Astrocyte (in vitro differentiated cells and primary cell): ENCODE results near the gene TKTL1.

Source experiments
- EZH2 ChIP-seq: IDR thresholded peaks from 2 replicates; pipeline ENCODE4 v1.6.1; 2012; ENCODE audit warnings: mild to moderate bottlenecking, low read length, inconsistent platforms; ENCODE audit not compliant: insufficient read depth
- TF ChIP-seq, protein P1 (sequence below): IDR thresholded peaks from 2 replicates; pipeline ENCODE4 v1.5.1; 2011; ENCODE audit warnings: low read depth, mild to moderate bottlenecking, inconsistent platforms, low read length, moderate library complexity; ENCODE audit not compliant: insufficient read depth

DNA sequence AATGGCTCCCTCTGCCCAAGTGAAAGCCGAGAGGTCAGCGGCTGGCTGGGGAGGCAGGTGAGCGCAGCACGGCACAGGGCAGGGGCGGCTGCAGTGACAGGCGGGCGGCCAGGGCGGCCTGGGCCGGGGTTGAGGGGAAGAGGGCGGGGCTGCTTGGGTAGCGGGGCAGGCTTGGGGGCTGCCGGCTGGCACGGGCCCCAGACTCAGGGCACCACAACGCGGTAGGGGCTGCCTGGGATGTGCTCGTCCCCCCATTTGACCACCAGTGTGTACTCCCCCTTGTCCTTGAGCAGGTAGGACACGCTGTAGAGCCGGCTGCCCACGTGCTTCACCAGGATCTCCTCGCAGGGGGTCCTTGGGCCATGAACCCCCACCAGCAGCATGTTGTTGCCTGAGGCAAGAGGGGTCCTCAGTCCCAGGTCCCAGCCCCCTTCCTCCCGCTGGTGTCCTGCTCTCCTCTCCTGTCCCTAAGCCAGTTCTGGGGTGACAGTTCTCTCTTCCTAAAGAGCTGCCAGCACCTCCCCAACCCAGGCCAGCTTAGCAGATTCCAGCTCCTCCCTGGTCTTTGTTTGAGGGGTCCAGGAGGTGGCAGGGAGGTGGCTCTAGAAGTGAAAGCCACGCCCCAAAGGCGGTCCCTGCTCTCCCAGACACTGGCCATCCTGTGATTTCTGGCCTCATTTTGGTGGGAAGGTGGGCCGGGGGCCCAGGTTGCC is 53.2 kb downstream of the TKTL1 start:
- TF ChIP-seq, protein P1, sequence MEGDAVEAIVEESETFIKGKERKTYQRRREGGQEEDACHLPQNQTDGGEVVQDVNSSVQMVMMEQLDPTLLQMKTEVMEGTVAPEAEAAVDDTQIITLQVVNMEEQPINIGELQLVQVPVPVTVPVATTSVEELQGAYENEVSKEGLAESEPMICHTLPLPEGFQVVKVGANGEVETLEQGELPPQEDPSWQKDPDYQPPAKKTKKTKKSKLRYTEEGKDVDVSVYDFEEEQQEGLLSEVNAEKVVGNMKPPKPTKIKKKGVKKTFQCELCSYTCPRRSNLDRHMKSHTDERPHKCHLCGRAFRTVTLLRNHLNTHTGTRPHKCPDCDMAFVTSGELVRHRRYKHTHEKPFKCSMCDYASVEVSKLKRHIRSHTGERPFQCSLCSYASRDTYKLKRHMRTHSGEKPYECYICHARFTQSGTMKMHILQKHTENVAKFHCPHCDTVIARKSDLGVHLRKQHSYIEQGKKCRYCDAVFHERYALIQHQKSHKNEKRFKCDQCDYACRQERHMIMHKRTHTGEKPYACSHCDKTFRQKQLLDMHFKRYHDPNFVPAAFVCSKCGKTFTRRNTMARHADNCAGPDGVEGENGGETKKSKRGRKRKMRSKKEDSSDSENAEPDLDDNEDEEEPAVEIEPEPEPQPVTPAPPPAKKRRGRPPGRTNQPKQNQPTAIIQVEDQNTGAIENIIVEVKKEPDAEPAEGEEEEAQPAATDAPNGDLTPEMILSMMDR = no peak
- no peak for TF ChIP-seq EZH2
